NCI-H146 treated with DMSO at 0.1 percent for 48 hours (cell line): ENCODE results near the gene TSKS.

Experiments used
- DNase-seq: peaks from one replicate; lab custom pipeline; 2025; ENCODE audit not compliant: unreplicated experiment; lab: John Stamatoyannopoulos, UW

TSKS gene, protein sequence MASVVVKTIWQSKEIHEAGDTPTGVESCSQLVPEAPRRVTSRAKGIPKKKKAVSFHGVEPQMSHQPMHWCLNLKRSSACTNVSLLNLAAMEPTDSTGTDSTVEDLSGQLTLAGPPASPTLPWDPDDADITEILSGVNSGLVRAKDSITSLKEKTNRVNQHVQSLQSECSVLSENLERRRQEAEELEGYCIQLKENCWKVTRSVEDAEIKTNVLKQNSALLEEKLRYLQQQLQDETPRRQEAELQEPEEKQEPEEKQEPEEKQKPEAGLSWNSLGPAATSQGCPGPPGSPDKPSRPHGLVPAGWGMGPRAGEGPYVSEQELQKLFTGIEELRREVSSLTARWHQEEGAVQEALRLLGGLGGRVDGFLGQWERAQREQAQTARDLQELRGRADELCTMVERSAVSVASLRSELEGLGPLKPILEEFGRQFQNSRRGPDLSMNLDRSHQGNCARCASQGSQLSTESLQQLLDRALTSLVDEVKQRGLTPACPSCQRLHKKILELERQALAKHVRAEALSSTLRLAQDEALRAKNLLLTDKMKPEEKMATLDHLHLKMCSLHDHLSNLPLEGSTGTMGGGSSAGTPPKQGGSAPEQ

DNA sequence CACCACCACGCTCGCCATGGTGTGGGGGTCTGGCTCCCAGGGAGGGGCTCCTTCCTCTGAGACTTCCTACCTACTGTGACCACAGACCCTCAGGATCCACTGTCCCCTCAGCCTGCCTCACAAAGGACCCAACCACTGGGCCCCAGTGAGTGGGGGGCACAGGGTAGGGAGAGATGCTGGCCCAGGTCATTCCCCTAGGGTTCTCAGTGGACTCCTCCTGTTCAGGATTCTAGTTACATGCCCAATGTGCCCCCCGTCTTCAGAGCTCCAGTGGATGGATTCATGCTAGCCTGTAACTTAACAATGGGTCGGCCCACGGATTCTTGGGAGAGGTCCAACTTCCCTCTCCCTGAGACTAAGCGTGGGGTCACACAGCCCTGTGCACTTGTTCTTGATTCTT is at the start of gene TSKS:
TSS of gene TSKS (minus strand) at position 77 of the 400 bp plus-strand sequence. CDS start at position 18, 59 bp downstream.
- no peak for DNase-seq

DNA sequence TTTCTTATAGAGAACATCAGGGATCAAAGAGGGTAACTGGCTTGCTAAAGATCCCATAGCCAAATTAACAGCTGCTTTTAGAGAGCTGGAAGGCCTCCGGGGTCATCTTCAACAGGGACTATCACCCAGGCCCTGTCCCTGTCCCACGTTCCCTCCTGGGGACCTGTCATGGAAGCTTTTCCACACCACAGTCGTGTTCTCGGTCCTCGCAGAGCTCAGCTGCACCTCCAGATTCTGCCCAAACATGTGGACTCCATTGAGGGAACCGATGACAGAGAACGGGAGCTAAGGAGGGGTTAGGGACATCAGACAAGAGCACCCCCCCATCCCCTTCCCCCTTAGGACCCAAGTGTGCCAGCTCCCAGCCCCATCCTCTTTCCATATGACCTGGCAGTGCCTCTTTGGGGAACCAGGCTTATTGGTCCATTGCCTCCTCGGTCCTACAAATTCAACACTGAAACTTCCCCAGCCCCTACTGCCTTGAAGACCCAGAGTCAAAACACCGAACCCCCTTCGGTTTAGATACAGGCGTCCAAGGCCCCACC is 49.4 kb upstream of the TSKS start:
- DNase-seq: no peak

DNA sequence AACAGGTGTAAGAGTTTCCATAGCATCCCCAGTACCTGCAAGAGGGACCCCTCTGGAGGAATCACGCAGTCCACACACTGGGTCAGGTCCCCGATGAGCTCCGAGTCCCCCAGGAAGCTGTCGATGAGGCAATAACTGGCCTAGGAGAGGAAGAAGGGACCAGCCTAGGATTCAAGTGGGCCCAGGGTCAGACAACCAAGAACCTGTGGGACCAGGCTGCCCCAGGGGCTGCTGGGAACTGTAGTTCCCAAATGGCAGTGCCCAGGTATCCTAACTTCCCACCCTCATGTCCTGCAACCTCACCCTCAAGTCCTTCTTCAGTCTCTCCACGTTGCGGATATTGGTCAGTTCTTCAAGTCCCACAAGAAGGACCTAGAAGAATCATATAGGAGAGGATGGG is 48.2 kb upstream of the TSKS start:
- no peak for DNase-seq

DNA sequence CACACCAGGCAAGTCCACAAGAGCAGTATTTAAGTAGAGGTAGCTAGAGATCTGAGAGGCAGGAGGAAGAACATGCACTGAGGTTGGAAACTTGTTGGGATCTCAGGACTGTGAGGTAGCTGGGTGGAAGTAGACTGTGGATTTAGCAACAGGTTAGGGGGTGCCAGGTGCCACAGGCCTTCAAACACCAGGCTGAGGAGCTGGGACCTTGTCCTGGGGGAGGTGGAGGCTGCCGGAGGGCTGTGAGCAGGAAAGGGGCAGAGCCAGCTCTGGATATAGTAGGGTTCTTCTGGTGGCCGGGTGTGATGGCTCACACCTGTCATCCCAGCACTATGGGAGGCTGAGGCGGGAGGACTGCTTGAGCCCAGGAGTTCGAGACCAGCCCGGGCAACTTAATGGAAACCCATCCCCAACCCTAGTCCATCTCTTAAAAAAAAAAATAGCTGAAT is 46.9 kb upstream of the TSKS start:
- DNase-seq: no peak

DNA sequence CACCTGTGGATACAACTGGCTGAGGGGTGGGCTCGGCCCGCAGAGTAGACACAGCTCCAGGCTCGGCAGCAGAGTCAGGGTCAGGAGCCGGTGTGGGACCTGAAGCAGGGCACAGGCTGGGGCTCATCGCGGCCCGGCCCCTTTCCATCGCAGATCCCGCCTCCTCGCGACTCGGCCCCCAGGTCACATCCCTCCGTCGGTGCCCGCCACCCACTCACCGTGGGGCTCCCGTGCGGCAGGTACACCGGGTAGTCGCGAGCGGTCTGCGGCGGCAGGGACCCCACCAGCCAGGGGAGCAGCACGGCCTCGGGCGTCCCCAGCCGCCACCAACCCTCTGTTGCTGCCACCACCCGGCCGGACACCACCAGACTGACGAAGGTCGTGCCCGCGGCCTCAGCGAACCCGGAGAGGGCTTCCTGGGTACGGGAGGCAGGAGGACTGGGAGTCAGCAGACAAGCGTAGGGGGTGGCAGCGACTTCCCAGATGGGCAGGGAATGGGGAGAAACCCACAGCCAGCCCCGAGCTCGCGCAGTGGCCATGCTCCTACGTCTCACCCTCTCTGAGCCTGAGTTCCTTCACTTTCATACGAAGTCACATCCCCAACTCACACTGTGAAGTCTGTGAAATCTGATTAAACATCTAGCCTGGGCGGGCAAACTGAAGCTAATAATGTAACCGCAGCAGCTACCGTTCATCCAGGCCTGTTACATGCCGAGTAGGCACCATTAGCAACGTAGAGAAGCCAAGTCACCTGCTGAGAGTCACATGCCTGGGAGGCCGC is 46.2 kb upstream of the TSKS start:
- no peak for DNase-seq

DNA sequence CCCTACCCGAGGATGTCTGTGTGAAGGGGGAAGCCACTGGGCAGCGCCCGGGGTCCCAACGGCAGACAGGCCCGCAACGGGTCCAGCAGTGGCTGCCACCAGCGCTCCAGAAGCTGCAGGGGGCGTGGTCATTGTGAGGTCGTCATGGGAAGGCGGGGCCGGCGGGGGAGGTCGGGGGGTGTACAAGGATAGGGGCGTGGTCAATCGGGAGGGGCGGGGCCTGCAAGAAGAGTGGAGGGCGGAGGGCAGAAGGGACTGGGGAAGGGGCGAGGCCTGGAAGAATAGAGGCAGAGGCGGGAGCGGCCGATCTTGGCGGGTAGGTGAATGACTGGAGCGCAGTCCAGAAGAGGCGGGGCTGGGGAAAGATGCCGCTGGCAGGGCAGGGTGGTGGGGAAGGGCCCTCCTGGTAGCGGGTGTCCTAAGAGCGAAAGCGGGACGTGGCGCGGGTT is 45.6 kb upstream of the TSKS start:
- no peak for DNase-seq

DNA sequence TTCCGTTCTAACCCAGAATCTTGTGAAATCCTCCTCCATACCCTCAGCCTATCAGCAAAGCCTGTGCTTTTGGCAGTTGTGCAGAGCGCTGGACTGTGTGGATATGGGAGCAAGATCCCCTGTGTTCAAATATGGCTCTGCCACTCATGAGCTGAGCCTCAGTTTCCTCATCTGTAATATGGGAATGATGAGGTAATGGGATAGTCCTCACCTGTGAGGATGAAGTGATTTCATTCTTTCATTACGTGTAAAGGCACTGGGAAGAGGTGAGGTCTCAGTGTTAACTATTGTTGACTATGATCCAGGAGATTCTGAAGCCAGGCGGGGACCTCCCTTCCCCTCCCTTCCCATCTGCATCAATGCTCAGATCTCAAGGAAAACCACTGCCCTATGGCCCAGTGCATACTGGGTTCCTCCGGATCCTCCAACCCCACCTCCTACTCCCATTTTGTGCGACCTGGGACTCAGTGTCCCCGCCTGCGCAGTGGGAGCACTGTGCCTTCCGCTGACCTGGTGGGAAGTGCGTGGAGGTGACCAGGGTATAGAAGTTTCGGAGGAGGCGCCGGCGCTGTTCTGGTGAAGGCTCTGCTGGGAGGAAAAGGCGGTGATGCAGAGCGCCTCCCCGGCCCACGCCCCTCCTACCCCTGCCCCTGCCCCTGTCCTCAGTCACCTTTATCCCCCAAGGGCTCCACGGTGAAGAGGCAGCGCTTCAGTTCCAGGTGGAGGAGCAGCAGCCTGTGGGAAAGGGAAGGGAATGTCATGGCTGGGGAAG is 45.0 kb upstream of the TSKS start:
- no peak for DNase-seq

DNA sequence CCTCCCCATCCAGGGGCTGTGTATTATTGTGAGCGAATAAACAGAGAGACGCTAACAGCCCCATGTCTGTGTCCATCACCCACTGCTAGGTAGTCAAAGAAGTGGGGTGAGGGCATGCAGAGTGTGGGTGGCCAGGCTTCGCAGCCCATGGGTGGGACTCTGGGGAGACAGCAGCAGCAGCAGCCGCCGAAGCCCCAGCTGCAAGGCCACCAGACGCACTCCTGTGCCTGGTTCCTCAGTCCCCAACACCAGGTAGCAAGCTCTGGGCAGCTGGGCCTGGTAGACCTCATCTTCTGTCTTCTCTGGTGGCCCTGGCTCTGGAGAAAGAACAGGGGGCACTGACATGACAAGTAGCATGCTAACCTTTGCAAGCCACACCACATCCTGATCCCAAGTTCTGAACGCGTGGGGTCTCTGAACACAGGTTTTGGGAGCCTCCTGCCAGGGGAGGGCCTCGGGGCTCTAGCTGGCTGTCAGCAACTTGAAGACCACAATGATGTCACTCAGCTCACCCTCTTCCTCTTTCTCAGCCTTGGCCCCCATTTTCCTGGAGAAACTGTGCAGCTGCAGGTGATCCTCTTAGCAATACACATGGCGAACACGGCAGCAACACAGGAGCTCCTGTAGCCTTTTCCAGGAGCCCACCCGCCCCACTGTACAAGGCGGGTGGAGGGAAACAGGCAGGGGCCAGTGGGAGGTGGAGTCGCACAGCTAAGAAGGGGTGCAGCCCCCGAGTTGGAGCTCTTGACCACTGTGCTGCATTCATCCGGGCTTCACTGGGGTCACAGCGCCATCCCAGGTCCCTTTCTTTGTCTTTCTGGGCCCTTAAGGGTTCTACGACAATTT is 44.2 kb upstream of the TSKS start:
- no peak for DNase-seq

DNA sequence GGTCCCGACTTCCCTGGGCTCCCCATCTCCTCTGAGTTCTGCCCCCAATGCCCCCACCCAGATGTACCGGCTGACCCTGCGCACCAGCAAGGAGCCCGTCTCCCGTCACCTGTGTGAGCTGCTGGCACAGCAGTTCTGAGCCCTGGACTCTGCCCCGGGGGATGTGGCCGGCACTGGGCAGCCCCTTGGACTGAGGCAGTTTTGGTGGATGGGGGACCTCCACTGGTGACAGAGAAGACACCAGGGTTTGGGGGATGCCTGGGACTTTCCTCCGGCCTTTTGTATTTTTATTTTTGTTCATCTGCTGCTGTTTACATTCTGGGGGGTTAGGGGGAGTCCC is 43.5 kb upstream of the TSKS start:
- DNase-seq: no peak

DNA sequence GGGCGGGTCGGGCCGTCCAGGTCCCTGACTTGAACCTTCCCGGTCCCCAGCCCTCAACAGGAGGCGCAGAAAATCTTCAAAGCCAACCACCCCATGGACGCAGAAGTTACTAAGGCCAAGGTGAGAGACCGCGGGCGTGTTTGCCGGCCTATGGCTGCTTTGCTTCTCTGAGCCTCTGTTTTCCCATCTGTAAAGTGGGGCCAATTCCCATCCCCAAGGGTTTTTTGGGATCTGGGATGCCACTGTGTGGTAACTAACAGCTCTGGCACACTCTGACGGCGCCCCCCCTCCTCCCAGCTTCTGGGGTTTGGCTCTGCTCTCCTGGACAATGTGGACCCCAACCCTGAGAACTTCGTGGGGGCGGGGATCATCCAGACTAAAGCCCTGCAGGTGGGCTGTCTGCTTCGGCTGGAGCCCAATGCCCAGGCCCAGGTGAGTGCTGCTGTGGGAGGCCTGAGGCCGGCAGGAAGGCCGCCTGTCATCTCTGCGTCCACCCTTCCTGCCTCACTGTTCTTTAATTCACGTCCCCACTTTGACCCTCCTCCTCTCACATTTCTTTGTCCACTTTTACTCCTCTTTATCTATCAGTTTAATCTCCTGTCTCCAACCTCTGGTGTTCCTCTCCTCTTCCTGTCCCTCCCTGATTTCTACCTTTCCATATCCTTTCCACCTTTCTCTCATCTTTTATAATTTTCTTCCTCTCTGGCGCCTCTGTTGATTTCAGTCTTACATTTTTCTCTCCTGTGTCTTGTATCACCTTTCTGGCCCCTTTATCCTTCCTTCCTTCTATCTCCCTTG is 42.9 kb upstream of the TSKS start:
- no peak for DNase-seq

DNA sequence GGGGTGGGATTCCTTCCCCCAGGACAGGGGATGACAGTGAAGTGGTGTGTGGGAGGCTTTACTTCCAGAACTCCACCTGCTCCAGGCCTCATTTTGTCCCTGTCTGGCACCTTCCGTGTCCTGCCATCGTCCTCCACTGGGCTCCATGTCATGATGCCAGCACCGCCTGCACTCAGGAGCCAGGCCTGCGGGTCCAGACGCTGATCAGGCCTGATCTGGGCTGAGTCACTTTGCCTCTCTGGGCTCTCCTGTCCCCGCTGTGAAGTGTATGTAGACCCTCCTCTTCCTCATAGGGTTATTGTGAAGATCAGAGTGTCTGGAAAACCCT is 40.4 kb upstream of the TSKS start:
- no peak for DNase-seq

DNA sequence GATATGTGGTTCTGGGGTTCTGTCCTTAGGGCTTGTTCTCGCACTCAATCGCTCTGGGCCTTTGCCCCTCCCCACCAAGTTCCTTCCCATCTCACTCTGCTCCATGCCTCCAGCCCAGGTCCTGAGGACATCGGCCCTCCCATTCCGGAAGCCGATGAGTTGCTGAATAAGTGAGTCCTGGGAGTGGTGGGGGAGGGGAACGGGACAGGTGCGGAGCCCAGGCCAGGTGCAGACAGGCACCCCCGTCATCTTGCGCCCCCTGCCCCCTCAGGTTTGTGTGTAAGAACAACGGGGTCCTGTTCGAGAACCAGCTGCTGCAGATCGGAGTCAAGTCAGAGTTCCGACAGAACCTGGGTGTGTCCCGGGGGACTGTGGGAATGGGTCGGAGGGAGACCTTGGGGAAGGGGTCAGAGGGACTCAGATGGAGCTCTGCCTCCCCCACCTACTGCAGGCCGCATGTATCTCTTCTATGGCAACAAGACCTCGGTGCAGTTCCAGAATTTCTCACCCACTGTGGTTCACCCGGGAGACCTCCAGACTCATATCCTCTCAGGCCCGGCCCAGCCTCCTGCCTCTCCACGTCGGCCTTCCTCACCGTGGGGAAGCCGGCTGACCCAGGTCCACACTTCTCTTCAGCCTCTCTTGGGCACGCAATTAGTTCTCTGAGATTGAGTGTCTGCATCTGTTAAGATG is 39.9 kb upstream of the TSKS start:
- no peak for DNase-seq

DNA sequence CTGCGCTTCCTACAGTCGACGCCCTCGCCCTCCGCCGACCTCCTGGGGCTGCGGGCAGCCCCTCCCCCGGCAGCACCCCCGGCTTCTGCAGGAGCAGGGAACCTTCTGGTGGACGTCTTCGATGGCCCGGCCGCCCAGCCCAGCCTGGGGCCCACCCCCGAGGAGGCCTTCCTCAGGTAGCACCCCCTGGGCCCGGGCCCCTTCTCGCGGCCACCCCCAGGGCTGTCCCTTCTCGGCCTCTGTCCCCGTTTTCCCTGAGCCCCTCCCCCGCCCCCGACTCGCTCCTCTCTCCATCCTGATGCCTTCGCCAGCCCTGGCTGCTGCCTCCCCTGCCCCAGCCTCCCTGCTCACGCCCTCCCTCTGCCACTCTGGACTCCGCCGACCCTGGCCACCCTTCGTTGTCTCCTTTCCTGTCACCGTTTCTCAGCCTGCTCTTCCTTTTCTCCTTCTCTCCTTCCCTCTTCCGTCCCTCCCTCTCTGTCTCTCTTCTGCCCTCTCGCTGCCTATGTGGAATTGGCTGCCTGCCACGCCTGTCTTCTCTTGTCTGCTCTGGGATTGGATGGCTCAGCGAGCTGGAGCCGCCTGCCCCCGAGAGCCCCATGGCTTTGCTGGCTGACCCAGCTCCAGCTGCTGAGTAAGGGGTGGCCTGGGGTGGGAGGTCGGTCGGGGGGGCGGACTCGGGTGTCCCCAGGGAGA is 39.0 kb upstream of the TSKS start:
- DNase-seq: no peak

DNA sequence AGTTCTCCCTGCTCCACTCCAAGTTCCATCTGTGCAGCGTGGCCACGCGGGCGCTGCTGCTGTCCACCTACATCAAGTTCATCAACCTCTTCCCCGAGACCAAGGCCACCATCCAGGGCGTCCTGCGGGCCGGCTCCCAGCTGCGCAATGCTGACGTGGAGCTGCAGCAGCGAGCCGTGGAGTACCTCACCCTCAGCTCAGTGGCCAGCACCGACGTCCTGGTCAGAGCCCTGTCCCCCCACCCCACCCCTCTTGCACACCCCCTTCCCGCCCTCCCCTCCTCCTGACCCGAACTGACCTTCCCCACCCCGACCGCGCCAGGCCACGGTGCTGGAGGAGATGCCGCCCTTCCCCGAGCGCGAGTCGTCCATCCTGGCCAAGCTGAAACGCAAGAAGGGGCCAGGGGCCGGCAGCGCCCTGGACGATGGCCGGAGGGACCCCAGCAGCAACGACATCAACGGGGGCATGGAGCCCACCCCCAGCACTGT is 38.3 kb upstream of the TSKS start:
- no peak for DNase-seq

DNA sequence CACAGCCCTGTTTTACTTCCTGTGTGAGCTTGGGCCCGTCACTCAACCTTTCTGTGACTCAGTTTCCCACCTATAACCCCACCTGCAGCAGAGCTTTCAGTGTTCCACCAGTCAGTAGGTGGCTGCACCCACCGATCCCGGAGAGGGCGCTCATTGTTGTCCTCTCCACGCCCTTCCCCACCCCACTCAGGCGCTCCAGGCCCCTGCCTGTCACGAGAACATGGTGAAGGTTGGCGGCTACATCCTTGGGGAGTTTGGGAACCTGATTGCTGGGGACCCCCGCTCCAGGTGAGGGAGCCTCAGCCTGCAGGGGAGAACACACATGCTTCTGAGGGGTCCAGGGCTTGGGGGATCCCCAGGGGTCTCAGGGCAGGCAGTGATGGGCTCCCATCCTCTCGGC is 37.7 kb upstream of the TSKS start:
- DNase-seq: no peak

DNA sequence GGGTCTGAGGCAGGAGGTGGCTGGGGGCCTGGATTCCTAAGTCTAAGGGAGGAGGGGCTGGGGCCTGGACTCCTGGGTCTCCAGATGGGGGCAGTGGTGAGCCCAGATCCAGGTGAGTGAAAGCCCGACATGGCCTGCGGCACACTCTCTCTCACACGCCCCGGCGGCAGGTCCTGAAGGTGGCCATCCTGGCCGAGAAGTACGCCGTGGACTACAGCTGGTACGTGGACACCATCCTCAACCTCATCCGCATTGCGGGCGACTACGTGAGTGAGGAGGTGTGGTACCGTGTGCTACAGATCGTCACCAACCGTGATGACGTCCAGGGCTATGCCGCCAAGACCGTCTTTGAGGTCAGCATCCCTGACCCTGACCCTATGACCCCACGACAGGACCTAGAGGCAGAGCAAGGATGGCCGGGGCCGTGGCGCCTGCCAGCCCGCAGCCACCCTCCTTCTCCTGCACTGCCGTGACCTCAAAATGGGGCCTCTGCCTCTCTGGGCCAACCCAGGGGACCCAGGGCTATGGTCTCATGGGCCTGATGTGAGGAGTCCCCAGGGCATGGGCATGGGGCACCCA is 36.8 kb upstream of the TSKS start:
- no peak for DNase-seq

DNA sequence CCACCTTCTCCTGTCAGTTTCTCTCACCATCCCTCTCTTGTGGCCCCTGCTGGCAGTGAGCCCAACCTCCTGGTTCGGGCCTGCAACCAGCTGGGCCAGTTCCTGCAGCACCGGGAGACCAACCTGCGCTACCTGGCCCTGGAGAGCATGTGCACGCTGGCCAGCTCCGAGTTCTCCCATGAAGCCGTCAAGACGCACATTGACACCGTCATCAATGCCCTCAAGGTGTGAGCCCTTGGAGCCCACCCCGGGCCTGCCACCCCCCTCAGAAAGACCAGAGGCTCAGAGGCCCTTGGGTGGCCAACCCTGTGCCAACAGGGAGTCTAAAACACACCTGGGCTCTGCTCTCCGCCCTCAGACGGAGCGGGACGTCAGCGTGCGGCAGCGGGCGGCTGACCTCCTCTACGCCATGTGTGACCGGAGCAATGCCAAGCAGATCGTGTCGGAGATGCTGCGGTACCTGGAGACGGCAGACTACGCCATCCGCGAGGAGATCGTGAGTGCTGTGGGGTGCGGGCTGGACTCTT is 36.2 kb upstream of the TSKS start:
- DNase-seq: no peak
